ENCODE data around the gene SNX25. TPM values are rescaled to one million over a fixed set of nuclear protein-coding genes. Genes with fewer than 3 reads are reported as not detected.
A peak's percentile ranks its signal among the peaks of the same experiment; 100 is the strongest.

SNX25 gene
- total and polyA plus RNA-seq, 7 donors: 2.5 to 40.5 (median 22.7) TPM

DNA sequence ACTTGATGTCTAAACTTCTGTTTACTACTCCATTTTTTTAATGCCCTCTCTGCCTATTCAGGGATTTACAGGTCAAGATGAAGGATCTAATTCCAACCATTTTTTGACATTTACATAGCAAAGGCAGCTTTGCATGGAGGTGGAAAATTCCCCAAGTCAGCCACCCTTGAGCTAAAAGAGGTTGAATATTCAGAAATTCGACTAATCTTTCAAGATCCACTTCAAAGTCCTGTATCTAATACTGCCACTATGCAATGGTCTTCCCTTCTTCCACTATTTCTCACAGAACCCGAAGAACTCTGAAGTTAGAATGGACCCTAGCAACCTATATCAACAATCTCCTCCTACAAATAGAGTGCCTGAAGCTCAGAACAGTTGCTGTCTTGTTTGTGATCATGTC, 27.2 kb upstream of the SNX25 start:
- WGBS, 2 donors: 81 to 91% methylated on average over 2 of the region's 2 CpGs
- DNase-seq: no peak
- Histone ChIP-seq H3K27ac (no peak overlapping the region), H3K4me1 (peaks cover 0 to 22% (median 5%) of the 10 kb centered on the region in 4 donors), H3K9me3 (no peaks in the 10 kb centered on the region), H3K4me3 (no peak overlapping the region), H3K36me3 (peaks cover 0 to under 1% (median 0%) of the 10 kb centered on the region in 4 donors), H3K27me3 (no peaks in the 10 kb centered on the region)
- intact Hi-C loops (cut with DNase I): loop anchor here (2.0 to 5.0 kb wide), 2 partner anchors 35 to 141 kb away; no protein-coding TSS in a partner anchor
- TF ChIP-seq POLR2A (IDR thresholded peaks at IDR 0.05) (no peak), POLR2AphosphoS5 (IDR thresholded peaks at IDR 0.05) (no peak), EP300 (IDR thresholded peaks at IDR 0.05) (no peak)
- TF ChIP-seq, protein P1, sequence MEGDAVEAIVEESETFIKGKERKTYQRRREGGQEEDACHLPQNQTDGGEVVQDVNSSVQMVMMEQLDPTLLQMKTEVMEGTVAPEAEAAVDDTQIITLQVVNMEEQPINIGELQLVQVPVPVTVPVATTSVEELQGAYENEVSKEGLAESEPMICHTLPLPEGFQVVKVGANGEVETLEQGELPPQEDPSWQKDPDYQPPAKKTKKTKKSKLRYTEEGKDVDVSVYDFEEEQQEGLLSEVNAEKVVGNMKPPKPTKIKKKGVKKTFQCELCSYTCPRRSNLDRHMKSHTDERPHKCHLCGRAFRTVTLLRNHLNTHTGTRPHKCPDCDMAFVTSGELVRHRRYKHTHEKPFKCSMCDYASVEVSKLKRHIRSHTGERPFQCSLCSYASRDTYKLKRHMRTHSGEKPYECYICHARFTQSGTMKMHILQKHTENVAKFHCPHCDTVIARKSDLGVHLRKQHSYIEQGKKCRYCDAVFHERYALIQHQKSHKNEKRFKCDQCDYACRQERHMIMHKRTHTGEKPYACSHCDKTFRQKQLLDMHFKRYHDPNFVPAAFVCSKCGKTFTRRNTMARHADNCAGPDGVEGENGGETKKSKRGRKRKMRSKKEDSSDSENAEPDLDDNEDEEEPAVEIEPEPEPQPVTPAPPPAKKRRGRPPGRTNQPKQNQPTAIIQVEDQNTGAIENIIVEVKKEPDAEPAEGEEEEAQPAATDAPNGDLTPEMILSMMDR (IDR thresholded peaks at IDR 0.05): no peak

DNA sequence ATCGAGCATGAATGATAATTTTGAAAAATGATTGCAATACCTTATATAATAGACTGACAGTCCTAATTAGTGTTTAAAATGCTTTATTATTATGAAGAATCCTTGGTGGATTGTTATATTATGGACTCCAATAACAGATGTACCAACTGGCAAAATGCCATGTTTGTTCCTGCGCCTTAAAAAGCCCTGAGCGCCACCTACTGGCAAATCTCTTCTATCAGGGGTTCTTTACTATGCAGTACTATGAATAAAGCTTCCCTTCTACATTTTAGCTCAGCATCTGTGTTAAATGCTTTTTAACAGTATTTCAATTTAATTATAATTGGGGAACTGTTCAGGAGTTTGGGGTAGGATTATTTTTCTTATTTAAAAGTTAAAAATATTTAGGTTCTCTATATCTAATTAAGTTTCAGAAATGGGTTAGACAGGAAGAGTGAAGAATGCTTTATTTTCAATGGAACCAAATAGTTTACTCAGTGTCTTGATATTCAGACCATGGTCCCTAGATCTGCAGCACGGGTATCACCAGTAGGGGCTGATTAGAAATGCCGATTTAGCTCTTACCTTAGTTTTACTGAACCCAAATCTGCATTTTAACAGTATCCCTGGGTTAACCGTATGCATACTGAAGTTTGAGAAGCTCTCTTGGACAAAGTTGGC, 25.6 kb upstream of the SNX25 start:
- peak overlapping the region in 1 of 4 donors; percentile 4 for H3K27ac ChIP-seq
- intact Hi-C loops (cut with DNase I): loop anchor here (2.0 to 5.0 kb wide), 2 partner anchors 36 to 143 kb away; no protein-coding TSS in a partner anchor
- DNase-seq: peak; percentile 92

DNA sequence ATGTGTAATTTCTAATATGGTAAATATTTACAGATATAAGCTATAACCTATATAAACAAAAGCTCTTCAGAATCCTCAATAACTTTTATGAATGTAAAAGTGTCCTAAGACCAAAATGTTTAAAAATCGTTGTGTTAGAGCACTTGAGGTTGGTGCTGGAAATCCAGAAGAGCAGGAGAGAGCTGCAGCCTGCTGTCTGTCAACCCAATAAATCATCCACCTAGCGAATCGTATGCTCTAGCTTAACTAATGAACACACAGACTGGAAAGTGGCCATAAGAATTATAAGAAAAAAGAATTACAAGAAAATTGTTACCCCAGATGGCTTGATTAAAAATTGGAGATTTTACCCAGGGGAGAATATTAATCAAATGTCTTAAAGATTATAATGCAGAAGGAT, 22.6 kb upstream of the SNX25 start:
- H3K27ac ChIP-seq: no peak overlapping the region
- no peak for TF ChIP-seq POLR2A (IDR thresholded peaks at IDR 0.05)
- H3K4me3 ChIP-seq: no peak overlapping the region
- H3K36me3 ChIP-seq: peaks cover 0 to 35% (median 3%) of the 10 kb centered on the region in 4 donors
- H3K9me3 ChIP-seq: no peaks in the 10 kb centered on the region
- no peaks in the 10 kb centered on the region for H3K27me3 ChIP-seq
- DNase-seq: no peak
- peaks cover 0 to 24% (median 5%) of the 10 kb centered on the region in 4 donors for H3K4me1 ChIP-seq
- 44 to 56% methylated on average over 3 of the region's 3 CpGs for WGBS, 2 donors
- intact Hi-C loops (cut with DNase I): no loop called here

More for the DNA sequence above, 25.6 kb upstream of the SNX25 start:
- Histone ChIP-seq H3K4me3 (no peak overlapping the region), H3K27me3 (no peaks in the 10 kb centered on the region), H3K4me1 (peaks cover 0 to 28% (median 5%) of the 10 kb centered on the region in 4 donors), H3K9me3 (no peaks in the 10 kb centered on the region), H3K36me3 (peaks cover 0 to 13% (median under 1%) of the 10 kb centered on the region in 4 donors)
- WGBS, 2 donors: 44 to 48% methylated on average over 6 of the region's 6 CpGs
- TF ChIP-seq POLR2A (IDR thresholded peaks at IDR 0.05) (no peak), EP300 (IDR thresholded peaks at IDR 0.05) (no peak), POLR2AphosphoS5 (IDR thresholded peaks at IDR 0.05) (peak in 3 of 4 donors; percentile 15 to 79 (median 72))
- TF ChIP-seq, protein P1 (IDR thresholded peaks at IDR 0.05): peak; percentile 42 to 75 (median 64)

DNA sequence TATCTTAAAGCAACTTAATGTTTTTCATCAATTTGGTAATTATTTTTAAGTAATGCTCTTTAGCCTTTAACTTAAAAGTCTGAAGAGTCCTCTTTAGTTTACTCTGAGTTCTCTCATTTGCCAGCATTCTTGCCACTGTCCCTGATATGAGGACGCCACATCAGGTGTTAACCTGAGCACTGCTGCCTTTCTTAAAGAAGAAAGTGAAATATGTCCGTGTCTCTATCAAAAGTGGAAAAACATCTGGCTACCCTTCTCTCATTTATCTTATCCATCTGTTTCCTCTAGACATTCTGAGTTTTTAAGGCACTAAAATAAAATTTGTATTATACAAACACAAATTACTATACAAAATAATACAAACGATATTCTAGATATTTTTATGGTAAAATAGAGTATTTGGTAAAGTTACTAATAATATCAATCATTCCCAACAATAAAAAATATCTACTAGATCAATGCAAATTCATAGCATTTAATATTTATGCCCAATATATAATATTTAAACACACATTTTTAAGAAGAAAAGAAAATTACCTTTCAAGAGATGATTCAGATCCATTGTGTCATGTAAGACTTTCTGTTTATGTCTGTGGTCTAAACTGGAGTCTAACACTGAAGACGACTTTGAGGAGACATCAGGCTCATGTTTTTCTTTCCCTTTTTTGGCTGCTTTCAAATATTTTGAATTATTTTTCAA, 19.6 kb upstream of the SNX25 start:
- no peak for TF ChIP-seq POLR2AphosphoS5 (IDR thresholded peaks at IDR 0.05)
- TF ChIP-seq, protein P1 (IDR thresholded peaks at IDR 0.05): no peak
- no peak for TF ChIP-seq POLR2A (IDR thresholded peaks at IDR 0.05)
- no peak for TF ChIP-seq EP300 (IDR thresholded peaks at IDR 0.05)
- 80 to 87% methylated on average over 4 of the region's 4 CpGs for WGBS, 2 donors
- Histone ChIP-seq H3K27me3 (no peaks in the 10 kb centered on the region), H3K4me1 (peaks cover 0 to 13% (median 0%) of the 10 kb centered on the region in 4 donors), H3K9me3 (no peaks in the 10 kb centered on the region), H3K36me3 (peaks cover 0 to 35% (median 3%) of the 10 kb centered on the region in 4 donors), H3K27ac (no peak overlapping the region), H3K4me3 (no peak overlapping the region)
- intact Hi-C loops (cut with DNase I): no loop called here
- no peak for DNase-seq

DNA sequence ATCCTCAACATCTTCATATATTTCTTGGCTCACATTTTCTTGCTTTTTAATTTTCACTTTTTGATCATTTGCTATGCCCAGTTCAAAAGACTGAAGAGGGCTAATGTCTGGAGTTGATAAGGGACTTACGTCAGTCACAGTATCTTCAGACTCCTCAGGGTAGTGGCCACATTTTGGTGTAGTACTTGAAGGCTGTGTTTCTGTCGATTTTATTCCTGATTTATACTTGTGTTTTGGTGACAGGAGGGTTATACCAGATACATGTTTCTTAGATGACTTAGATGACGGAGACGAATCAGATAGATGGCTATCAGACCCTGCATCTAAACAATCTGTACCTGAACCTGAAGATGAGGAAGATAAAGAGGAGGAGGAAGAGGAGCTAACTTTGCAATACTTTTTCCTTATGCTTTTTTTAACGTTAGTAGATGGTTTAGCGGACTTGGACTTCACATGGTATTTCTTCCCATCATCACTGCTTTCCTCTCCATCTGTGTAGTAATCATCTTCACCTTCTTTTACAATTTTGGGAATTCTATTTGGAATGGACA, 19.0 kb upstream of the SNX25 start:
- intact Hi-C loops (cut with DNase I): no loop called here
- no peak for DNase-seq
- Histone ChIP-seq H3K4me3 (no peak overlapping the region), H3K4me1 (peaks cover 0 to 13% (median 0%) of the 10 kb centered on the region in 4 donors), H3K9me3 (no peaks in the 10 kb centered on the region), H3K27me3 (no peaks in the 10 kb centered on the region), H3K27ac (no peak overlapping the region), H3K36me3 (peaks cover 0 to 35% (median 3%) of the 10 kb centered on the region in 4 donors)
- 91 to 92% methylated on average over 6 of the region's 6 CpGs for WGBS, 2 donors
- TF ChIP-seq, protein P1 (IDR thresholded peaks at IDR 0.05): no peak
- no peak for TF ChIP-seq POLR2AphosphoS5 (IDR thresholded peaks at IDR 0.05)
- TF ChIP-seq EP300 (IDR thresholded peaks at IDR 0.05): no peak
- no peak for TF ChIP-seq POLR2A (IDR thresholded peaks at IDR 0.05)
